Ectodermal cell (in vitro differentiated cells): ENCODE measurements around the gene ZCCHC7.

Experiments used
- H3K27ac ChIP-seq: 2 replicates; pipeline ENCODE4 v1.7.0; 2013; ENCODE audit warnings: mild to moderate bottlenecking, low read depth, low read length; ENCODE audit not compliant: insufficient read depth, poor library complexity, severe bottlenecking
- H3K27me3 ChIP-seq: 2 replicates; pipeline ENCODE4 v1.7.0; 2013; ENCODE audit warnings: mild to moderate bottlenecking, low read length; ENCODE audit not compliant: insufficient read depth, control insufficient read depth, poor library complexity, severe bottlenecking
- H3K36me3 ChIP-seq: one replicate; pipeline ENCODE4 v1.7.0; 2013; ENCODE audit warnings: low read length; ENCODE audit not compliant: control insufficient read depth, insufficient read depth
- H3K4me1 ChIP-seq: one replicate; pipeline ENCODE4 v1.7.0; 2013; ENCODE audit warnings: low read length; ENCODE audit not compliant: control insufficient read depth, insufficient read depth
- H3K4me3 ChIP-seq: 2 replicates; pipeline ENCODE4 v1.7.0; 2013; ENCODE audit warnings: low read depth, low read length, control low read depth; ENCODE audit not compliant: insufficient read depth
- H3K9me3 ChIP-seq: 2 replicates; pipeline ENCODE4 v1.7.0; 2013; ENCODE audit warnings: mild to moderate bottlenecking, low read length, moderate library complexity; ENCODE audit not compliant: control insufficient read depth
- WGBS, 2 experiments: methylation state at CpG; one replicate each; pipeline ENCODE4 v1.1.7; 2013; ENCODE audit warnings: missing lambda C conversion rate in 2 of 2; 5-methylcytosine and 5-hydroxymethylcytosine counted together

Gene ZCCHC7

GRCh38 chr9:37363124-37363523 is 242.8 kb downstream of the ZCCHC7 start:
- 91 to 93% methylated on average over 4 of the region's 4 CpGs for WGBS, 2 experiments
- H3K4me1 ChIP-seq: no peaks in the 10 kb centered on the region
- H3K9me3 ChIP-seq: no peaks in the 10 kb centered on the region
- no peak overlapping the region for H3K27ac ChIP-seq
- H3K36me3 ChIP-seq: no peaks in the 10 kb centered on the region
- H3K4me3 ChIP-seq: no peak overlapping the region
- H3K27me3 ChIP-seq: no peaks in the 10 kb centered on the region

- WGBS, 2 experiments: 95% methylated on average over 4 of the region's 4 CpGs
- H3K4me1 ChIP-seq: no peaks in the 10 kb centered on the region
- no peaks in the 10 kb centered on the region for H3K27me3 ChIP-seq
- no peak overlapping the region for H3K4me3 ChIP-seq
- H3K9me3 ChIP-seq: no peaks in the 10 kb centered on the region
- no peak overlapping the region for H3K27ac ChIP-seq
- no peaks in the 10 kb centered on the region for H3K36me3 ChIP-seq
Observed at GRCh38 chr9:37364136-37364535, 243.8 kb downstream of the ZCCHC7 start.

- Histone ChIP-seq H3K4me3 (no peak overlapping the region), H3K9me3 (no peaks in the 10 kb centered on the region), H3K36me3 (no peaks in the 10 kb centered on the region), H3K27me3 (no peaks in the 10 kb centered on the region), H3K4me1 (no peaks in the 10 kb centered on the region), H3K27ac (no peak overlapping the region)
- 87 to 91% methylated on average over 4 of the region's 4 CpGs for WGBS, 2 experiments
Observed at GRCh38 chr9:37364751-37365360, 244.5 kb downstream of the ZCCHC7 start.

- Histone ChIP-seq H3K4me1 (no peaks in the 10 kb centered on the region), H3K27ac (no peak overlapping the region), H3K36me3 (no peaks in the 10 kb centered on the region), H3K4me3 (no peak overlapping the region), H3K27me3 (no peaks in the 10 kb centered on the region), H3K9me3 (no peaks in the 10 kb centered on the region)
- WGBS, 2 experiments: 93 to 96% methylated on average over 5 of the region's 5 CpGs
Observed at GRCh38 chr9:37369671-37370070, 249.3 kb downstream of the ZCCHC7 start.

- WGBS, 2 experiments: 95 to 96% methylated on average over 6 of the region's 6 CpGs
Observed at GRCh38 chr9:37370282-37370681, 249.9 kb downstream of the ZCCHC7 start.

GRCh38 chr9:37370968-37371563 is 250.7 kb downstream of the ZCCHC7 start:
- Histone ChIP-seq H3K4me1 (no peaks in the 10 kb centered on the region), H3K27me3 (no peaks in the 10 kb centered on the region), H3K9me3 (no peaks in the 10 kb centered on the region), H3K4me3 (no peak overlapping the region), H3K36me3 (no peaks in the 10 kb centered on the region), H3K27ac (no peak overlapping the region)
- WGBS, 2 experiments: 82 to 88% methylated on average over 5 of the region's 5 CpGs

More at GRCh38 chr9:37370282-37370681, 249.9 kb downstream of the ZCCHC7 start:
- no peaks in the 10 kb centered on the region for H3K27me3 ChIP-seq
- H3K4me1 ChIP-seq: no peaks in the 10 kb centered on the region
- no peak overlapping the region for H3K4me3 ChIP-seq
- no peaks in the 10 kb centered on the region for H3K36me3 ChIP-seq
- no peak overlapping the region for H3K27ac ChIP-seq
- H3K9me3 ChIP-seq: no peaks in the 10 kb centered on the region

GRCh38 chr9:37371565-37372464 is 251.4 kb downstream of the ZCCHC7 start:
- no peaks in the 10 kb centered on the region for H3K9me3 ChIP-seq
- no peaks in the 10 kb centered on the region for H3K36me3 ChIP-seq
- H3K27me3 ChIP-seq: no peaks in the 10 kb centered on the region
- WGBS, 2 experiments: 77 to 78% methylated on average over 20 of the region's 20 CpGs
- H3K4me3 ChIP-seq: no peak overlapping the region
- H3K4me1 ChIP-seq: no peaks in the 10 kb centered on the region
- H3K27ac ChIP-seq: no peak overlapping the region

GRCh38 chr9:37372839-37373238 is 252.5 kb downstream of the ZCCHC7 start:
- 88 to 96% methylated on average over 3 of the region's 3 CpGs for WGBS, 2 experiments
- Histone ChIP-seq H3K4me1 (no peaks in the 10 kb centered on the region), H3K36me3 (no peaks in the 10 kb centered on the region), H3K27ac (no peak overlapping the region), H3K9me3 (no peaks in the 10 kb centered on the region), H3K4me3 (no peak overlapping the region), H3K27me3 (no peaks in the 10 kb centered on the region)

- no peaks in the 10 kb centered on the region for H3K4me1 ChIP-seq
- no peaks in the 10 kb centered on the region for H3K36me3 ChIP-seq
- H3K27me3 ChIP-seq: no peaks in the 10 kb centered on the region
- H3K27ac ChIP-seq: no peak overlapping the region
- 95 to 97% methylated on average over 1 of the region's 1 CpG for WGBS, 2 experiments
- no peaks in the 10 kb centered on the region for H3K9me3 ChIP-seq
- H3K4me3 ChIP-seq: no peak overlapping the region
Observed at GRCh38 chr9:37373621-37374020, 253.2 kb downstream of the ZCCHC7 start.

- Histone ChIP-seq H3K9me3 (no peaks in the 10 kb centered on the region), H3K27ac (no peak overlapping the region), H3K36me3 (no peaks in the 10 kb centered on the region), H3K27me3 (no peaks in the 10 kb centered on the region), H3K4me1 (no peaks in the 10 kb centered on the region), H3K4me3 (no peak overlapping the region)
- 81 to 85% methylated on average over 6 of the region's 6 CpGs for WGBS, 2 experiments
Observed at GRCh38 chr9:37374892-37375291, 254.5 kb downstream of the ZCCHC7 start.
